OCI-LY1 (cell line): Measurements from ENCODE around the gene CIB4.

Source experiments
- H2AFZ ChIP-seq: fragments of 200-600 bp; sonication (generic), shearing (Covaris generic); 2 replicates; pipeline ENCODE4 v1.6.0; 2014; ENCODE audit warnings: antibody characterized with exemption, mild to moderate bottlenecking, low read length
- H3F3A ChIP-seq: fragments of 200-600 bp; sonication (generic), shearing (Covaris generic); 2 replicates; pipeline ENCODE4 v1.6.0; 2014; ENCODE audit warnings: mild to moderate bottlenecking, antibody characterized with exemption, low read length, moderate library complexity; ENCODE audit not compliant: insufficient read depth
- H3K27ac ChIP-seq: fragments of 200-600 bp; sonication (generic); 2 replicates; pipeline ENCODE4 v1.5.1; 2014; ENCODE audit warnings: low read length, mixed run types, mild to moderate bottlenecking, low read depth; ENCODE audit not compliant: poor library complexity, severe bottlenecking
- H3K27me3 ChIP-seq: fragments of 200-600 bp; sonication (generic); 2 replicates; pipeline ENCODE4 v1.6.0; 2014; ENCODE audit warnings: antibody characterized with exemption, mild to moderate bottlenecking, low read length, moderate library complexity; ENCODE audit not compliant: insufficient read depth
- H3K36me3 ChIP-seq: fragments of 200-600 bp; sonication (generic); 2 replicates; pipeline ENCODE4 v1.6.1; 2014; ENCODE audit warnings: mild to moderate bottlenecking, antibody characterized with exemption, low read length, moderate library complexity, mixed read lengths; ENCODE audit not compliant: insufficient read depth
- H3K4me1 ChIP-seq: fragments of 200-600 bp; sonication (generic); 2 replicates; pipeline ENCODE4 v1.5.1; 2014; ENCODE audit warnings: mild to moderate bottlenecking, low read length, moderate library complexity; ENCODE audit not compliant: insufficient read depth, severe bottlenecking
- H3K4me2 ChIP-seq: fragments of 200-600 bp; sonication (generic), shearing (Covaris generic); 2 replicates; pipeline ENCODE4 v1.6.1; 2014; ENCODE audit warnings: low read length
- H3K4me3 ChIP-seq: fragments of 200-600 bp; sonication (generic); 2 replicates; pipeline ENCODE4 v1.5.1; 2014; ENCODE audit warnings: low read length, low read depth, mild to moderate bottlenecking, mixed read lengths; ENCODE audit not compliant: poor library complexity, severe bottlenecking
- H3K79me2 ChIP-seq: fragments of 200-600 bp; shearing (Covaris generic); 2 replicates; pipeline ENCODE4 v1.6.1; 2016; ENCODE audit warnings: mixed run types, low read length, mixed read lengths; ENCODE audit not compliant: insufficient read depth
- H3K9ac ChIP-seq: fragments of 200-600 bp; sonication (generic), shearing (Covaris generic); 2 replicates; pipeline ENCODE4 v1.6.1; 2014; ENCODE audit warnings: mild to moderate bottlenecking, low read length, mixed read lengths
- H3K9me2 ChIP-seq: fragments of 200-600 bp; sonication (generic), shearing (Covaris generic); 2 replicates; pipeline ENCODE4 v1.6.1; 2014; ENCODE audit warnings: low read depth, mild to moderate bottlenecking, low read length, mixed read lengths
- H3K9me3 ChIP-seq: fragments of 200-600 bp; shearing (Covaris generic); 2 replicates; pipeline ENCODE4 v1.6.1; 2014; ENCODE audit warnings: low read length, mixed read lengths
- H4K20me1 ChIP-seq: fragments of 200-600 bp; sonication (generic), shearing (Covaris generic); 2 replicates; pipeline ENCODE4 v1.6.0; 2016; ENCODE audit warnings: mild to moderate bottlenecking, low read length; ENCODE audit not compliant: insufficient read depth
- EZH2 ChIP-seq: fragments of 200-600 bp; sonication (generic), shearing (Covaris generic); IDR thresholded peaks from 2 replicates; pipeline ENCODE4 v1.8.0; 2017; ENCODE audit warnings: borderline replicate concordance, mixed run types, mild to moderate bottlenecking, antibody characterized with exemption, low read length, moderate library complexity, mixed read lengths
- TF ChIP-seq, protein P1 (sequence below): fragments of 200-600 bp; sonication (generic), shearing (Covaris generic); IDR thresholded peaks from 2 replicates; pipeline ENCODE4 v1.5.1; 2017; ENCODE audit warnings: mild to moderate bottlenecking, antibody characterized with exemption, low read length, moderate library complexity, mixed read lengths

CIB4 gene

DNA sequence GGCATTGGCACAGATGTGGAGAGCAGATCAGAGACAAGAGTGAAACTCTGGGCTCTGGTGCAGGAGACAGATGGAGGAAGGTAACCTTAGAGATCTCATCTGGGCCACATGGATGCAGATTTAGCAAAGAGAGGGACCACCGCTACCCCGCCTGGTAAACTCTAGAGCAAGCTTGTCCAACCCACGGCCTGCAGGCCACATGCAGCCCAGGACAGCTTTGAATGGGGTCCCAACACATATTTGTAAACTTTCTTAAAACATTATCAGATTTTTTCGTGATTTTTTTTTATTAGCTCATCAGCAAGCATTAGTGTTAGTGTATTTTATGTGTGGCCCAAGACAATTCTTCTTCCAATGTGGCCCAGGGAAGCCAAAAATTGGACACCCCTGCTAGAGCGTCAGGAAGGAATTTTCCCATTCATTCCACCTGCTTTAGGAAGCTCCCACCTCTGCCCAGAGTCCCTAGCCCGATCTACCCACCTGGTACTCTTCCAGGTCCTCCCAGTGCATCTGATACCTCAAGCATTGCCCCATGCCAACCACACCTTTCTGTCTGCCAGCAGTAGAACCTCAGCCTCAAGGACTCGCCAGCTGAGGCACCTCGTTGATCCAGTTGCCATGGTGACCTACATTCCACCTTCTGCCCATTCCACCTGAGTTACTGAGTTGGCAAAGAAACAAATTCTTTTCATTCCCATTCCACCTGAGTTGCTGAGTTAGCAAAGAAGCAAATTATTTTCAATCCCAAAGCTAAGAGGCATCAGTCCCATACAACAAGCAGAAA, at the start of gene CIB4:
TSS of gene CIB4 (minus strand) at position 586 of the 784 bp plus-strand sequence. CDS start at position 534, 52 bp downstream.
- H2AFZ ChIP-seq = no peak within 1 kb of the TSS
- H3K9ac ChIP-seq = no peak within 1 kb of the TSS
- no peaks in the 10 kb centered on the region for H3K36me3 ChIP-seq

DNA sequence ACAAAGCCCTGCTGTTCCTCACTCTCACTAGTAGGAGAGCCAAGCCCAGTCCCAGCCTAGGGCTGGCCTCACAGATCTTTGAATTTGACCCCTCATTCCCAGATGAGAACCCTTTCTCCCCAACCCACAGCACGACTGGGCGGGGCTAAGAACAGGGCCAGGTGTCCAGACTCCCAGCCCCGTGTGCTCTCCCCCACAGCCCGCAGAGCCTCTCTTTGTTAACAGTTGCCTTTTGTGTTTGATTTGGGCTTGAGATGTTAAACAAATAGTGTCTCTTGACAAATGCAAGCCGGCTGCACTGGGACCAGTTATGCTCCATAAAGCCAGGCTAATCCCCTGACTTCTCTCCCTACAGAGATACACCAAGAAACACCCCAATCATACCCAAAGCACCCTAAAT, 46.6 kb upstream of the CIB4 start:
- Histone ChIP-seq H3K4me3 (no peak overlapping the region), H3K79me2 (no peaks in the 10 kb centered on the region), H4K20me1 (no peaks in the 10 kb centered on the region), H3F3A (no peaks in the 10 kb centered on the region), H3K4me2 (no peak overlapping the region), H3K27me3 (0 out of 2 replicates have a peak, but pooled peaks cover 5% of the 10 kb centered on the region), H3K4me1 (no peaks in the 10 kb centered on the region), H2AFZ (no peak overlapping the region), H3K9me2 (no peaks in the 10 kb centered on the region), H3K9ac (no peak overlapping the region), H3K27ac (no peak overlapping the region), H3K9me3 (no peaks in the 10 kb centered on the region), H3K36me3 (no peaks in the 10 kb centered on the region)
- TF ChIP-seq, protein P1, sequence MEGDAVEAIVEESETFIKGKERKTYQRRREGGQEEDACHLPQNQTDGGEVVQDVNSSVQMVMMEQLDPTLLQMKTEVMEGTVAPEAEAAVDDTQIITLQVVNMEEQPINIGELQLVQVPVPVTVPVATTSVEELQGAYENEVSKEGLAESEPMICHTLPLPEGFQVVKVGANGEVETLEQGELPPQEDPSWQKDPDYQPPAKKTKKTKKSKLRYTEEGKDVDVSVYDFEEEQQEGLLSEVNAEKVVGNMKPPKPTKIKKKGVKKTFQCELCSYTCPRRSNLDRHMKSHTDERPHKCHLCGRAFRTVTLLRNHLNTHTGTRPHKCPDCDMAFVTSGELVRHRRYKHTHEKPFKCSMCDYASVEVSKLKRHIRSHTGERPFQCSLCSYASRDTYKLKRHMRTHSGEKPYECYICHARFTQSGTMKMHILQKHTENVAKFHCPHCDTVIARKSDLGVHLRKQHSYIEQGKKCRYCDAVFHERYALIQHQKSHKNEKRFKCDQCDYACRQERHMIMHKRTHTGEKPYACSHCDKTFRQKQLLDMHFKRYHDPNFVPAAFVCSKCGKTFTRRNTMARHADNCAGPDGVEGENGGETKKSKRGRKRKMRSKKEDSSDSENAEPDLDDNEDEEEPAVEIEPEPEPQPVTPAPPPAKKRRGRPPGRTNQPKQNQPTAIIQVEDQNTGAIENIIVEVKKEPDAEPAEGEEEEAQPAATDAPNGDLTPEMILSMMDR = no peak
- TF ChIP-seq EZH2 = no peak

More for the DNA sequence above, at the start of gene CIB4:
- TF ChIP-seq EZH2 = no peak
- TF ChIP-seq, protein P1 = no peak
- Histone ChIP-seq H4K20me1 (no peaks in the 10 kb centered on the region), H3K27ac (no peak within 1 kb of the TSS), H3K9me3 (no peaks in the 10 kb centered on the region), H3F3A (no peaks in the 10 kb centered on the region), H3K4me2 (no peak within 1 kb of the TSS), H3K9me2 (no peaks in the 10 kb centered on the region), H3K4me1 (no peaks in the 10 kb centered on the region), H3K79me2 (no peaks in the 10 kb centered on the region), H3K27me3 (0 out of 2 replicates have a peak, but pooled peaks cover 5% of the 10 kb centered on the region), H3K4me3 (no peak within 1 kb of the TSS)

DNA sequence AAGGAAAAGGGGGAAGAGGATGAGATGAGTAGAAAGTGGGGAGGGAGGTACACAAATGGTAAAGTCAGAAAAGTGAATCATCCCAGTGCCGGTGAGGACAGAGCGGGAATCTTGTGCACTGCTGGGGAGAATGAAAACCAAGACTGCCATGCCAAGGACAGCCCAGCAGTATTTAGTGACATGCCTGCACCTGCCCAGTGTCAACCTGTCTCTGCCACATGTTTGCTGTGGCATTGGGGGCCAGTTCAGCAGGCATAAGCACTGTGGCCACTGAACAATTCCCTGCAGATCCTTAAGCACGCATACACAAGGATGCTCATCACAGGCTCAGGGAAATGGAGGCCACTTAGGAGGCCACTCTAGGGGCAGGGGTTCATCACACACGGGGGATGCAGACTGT, 46.2 kb upstream of the CIB4 start:
- H2AFZ ChIP-seq = no peak overlapping the region
- H3K27ac ChIP-seq = no peak overlapping the region
- no peak overlapping the region for H3K4me3 ChIP-seq
- H3K4me2 ChIP-seq = no peak overlapping the region
- H3K27me3 ChIP-seq = 0 out of 2 replicates have a peak, but pooled peaks cover 5% of the 10 kb centered on the region
- H3K9me2 ChIP-seq = no peaks in the 10 kb centered on the region
- no peaks in the 10 kb centered on the region for H3K4me1 ChIP-seq
- no peaks in the 10 kb centered on the region for H3K9me3 ChIP-seq
- no peaks in the 10 kb centered on the region for H3F3A ChIP-seq
- no peaks in the 10 kb centered on the region for H3K36me3 ChIP-seq
- no peak for TF ChIP-seq EZH2
- TF ChIP-seq, protein P1 = no peak
- no peaks in the 10 kb centered on the region for H4K20me1 ChIP-seq
- no peaks in the 10 kb centered on the region for H3K79me2 ChIP-seq
- H3K9ac ChIP-seq = no peak overlapping the region
